Activated CD8-positive, alpha-beta memory T cell treated with anti-CD3 and anti-CD28 coated beads, Interleukin-2, amount 50 U/mL, for 24 hours (primary cell): Measurements from ENCODE around the gene KAZN.

ENCODE experiments used
- DNase-seq: peaks from one replicate; pipeline ENCODE4 v3.0.0-alpha.2; 2020; ENCODE audit errors: extremely low read depth

KAZN gene

DNA sequence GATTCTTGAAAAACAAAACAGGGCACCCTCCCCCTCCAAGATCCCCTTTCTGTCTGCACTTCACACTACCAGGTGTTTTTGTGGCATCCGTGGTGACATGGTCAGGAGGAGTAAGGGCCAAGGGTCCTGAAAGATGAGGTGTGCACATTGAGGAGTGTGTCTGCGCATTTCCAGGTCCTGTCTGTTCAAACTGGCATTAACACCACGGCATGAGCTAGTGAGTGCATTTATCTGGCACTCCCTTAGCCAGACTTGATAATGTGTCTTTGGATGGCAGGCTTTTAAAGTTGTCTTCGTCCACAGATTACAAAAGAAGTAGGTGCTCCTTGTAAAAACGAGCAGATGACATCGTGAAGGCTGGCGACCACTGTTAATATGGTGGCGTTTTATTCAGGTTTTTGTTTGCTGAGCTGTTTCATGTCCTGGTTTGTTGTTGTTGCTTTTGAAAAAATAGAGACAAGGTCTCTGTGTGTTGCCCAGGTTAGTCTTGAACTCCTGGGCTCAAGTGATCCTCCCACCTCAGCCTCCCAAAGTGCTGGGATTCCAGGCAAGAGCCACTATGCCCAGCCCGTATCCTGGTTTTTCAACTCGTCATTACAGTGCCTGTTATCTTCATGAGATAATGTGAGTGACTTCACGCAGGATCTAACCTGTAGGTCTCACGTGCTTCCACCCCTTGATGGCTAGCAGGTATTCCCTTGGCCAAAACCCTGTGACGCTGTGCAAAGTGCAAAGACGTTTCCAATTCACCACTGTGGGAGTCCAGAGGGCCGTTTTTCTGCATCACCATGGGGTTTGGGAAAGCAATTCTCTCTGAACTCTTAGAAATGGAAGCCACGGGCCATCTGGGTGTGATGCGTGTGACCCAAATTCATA, 559.3 kb downstream of the KAZN start:
- DNase-seq = no peak

DNA sequence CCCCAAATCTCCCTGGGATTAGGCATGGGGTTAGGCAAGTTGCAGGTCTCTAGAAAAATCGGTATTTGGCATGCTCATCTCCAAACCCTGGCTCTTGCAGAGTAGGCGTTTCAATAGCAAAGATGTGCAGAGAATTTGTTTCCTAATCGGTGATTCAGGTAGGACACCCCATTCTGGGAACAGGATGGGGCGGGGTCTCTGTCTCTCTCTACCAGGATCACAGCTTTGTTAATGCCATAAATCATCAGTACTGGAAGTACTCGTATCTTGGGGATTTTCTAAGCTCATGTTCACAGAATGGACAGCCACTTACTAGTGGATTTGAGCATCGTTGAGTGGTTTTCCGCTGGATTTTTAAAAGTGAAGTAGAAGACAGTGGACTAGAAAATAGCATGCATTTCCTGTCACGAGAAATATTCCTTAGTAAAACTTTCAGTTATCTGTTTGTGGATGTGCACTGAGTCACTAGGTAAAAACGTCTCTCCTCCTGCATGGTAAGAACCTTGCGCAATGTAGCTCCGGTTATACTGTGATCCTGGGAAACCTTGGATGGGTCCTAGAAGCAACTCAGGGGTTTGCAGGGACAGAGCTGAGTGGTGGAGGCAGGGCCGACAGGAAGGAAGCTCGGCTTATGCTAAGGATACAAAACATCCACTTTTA, 560.2 kb downstream of the KAZN start:
- no peak for DNase-seq

DNA sequence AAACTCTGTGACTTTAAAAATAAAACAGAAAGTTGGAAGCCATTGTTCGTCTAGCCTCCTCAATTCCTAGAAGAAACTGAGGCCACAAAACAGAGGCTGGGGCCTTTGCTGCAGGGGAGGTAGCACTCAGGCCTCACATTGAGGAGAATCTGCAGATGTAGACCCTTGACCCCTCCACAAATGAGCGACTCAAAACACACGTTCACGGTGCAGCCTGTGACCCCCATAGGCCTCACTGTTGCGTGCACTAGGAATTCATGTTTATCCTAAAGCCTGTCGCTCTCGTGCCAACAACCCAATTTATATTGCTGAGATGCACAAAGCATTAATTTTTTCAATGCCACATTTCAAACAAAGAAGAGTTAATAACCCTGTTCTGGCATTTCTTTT, 560.7 kb downstream of the KAZN start:
- DNase-seq = no peak

DNA sequence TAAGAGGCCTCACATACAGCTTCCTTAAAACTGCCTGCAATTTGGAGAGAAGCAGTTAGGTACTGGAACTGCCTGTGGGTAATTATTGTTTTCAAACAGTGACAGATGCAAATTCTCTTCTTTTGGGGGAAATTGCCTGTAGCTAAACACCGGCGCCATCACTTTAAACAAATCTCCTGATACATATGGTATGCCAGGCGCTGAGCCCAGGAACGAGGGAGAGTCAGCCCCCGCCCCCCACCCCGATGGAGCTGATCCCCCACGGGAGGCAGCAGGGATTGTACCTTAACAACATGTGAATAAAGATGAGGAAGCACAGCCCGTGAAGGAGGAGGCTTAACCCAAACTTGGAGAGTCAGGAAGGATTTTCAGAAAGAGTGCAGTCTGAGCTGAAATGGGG, 562.1 kb downstream of the KAZN start:
- no peak for DNase-seq

DNA sequence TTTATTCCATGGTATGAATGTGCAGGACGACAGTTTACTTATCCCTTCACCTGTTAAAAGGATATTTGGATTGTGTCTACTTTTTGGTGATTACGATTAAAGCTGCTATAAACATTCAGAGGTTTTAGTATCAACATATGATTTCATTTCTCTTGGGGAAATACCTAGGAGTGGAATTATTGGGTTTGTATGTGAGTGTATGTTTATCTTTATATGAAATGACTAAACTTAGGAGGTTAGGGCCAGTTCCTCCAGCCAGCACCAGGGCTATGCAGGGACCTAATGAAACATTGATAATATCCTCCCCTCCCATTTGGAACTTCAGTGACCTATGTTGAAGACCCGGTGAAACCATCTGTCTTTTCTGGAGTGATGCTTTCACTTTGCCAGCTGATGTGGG, 568.9 kb downstream of the KAZN start:
- no peak for DNase-seq
